IPS-NIHi7 (cell line): ENCODE measurements around the gene OXER1.
"Not testable (repeated sequence)": the region's sequence is repeated elsewhere in the genome, so short reads cannot be mapped to it uniquely, and the experiment has no call there.

Experiments used
- DNase-seq: peaks from one replicate; pipeline ENCODE4 v3.0.0; 2012; ENCODE audit warnings: mixed read lengths; ENCODE audit errors: extremely low spot score

The OXER1 gene

DNA sequence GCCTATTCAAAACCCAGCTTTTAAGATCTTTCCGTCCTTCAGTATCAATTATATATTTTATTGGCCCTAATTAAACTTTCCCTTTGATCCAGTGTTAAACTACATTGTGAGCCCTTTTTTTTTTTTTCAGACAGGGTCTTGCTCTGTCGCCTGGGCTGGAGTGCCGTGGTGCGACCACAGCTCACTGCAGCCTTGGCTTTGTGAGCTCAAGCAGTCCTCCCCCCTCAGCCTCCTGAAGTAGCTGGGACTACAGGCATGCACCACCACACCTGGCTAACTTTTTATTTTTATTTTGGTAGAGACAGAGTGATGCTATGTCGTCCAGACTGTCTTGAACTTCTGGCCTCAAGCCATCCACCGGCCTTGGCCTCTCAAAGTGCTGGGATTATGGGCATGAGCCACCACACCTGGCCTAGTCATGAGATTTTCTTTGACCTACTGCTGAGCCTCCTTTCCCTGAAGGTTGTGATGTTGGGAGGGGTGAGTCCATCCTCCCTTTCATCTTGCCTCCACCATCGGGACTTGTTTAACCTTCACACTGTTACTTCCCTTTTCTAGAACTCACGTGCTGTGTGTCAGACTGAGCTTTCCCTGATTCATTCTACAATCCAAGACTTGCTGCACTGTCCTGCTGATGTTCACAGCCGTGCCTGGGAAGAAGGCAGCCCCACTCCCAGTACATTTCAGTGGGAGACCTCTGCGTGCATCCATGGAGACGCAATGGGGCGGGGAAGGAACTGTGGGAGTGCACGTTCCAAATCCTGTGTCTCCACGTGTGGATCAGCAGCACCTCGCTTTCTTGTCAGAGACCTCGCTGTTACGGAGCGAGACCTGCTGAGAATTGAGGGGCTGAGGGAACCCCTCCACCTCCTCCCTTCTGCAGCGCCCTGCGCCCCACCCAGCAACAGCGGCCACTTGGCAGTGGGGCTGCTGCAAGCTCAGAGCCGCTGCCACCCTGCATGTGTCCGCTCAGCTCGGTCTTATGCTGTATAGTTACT, 10.8 kb downstream of the OXER1 start:
- no peak for DNase-seq

DNA sequence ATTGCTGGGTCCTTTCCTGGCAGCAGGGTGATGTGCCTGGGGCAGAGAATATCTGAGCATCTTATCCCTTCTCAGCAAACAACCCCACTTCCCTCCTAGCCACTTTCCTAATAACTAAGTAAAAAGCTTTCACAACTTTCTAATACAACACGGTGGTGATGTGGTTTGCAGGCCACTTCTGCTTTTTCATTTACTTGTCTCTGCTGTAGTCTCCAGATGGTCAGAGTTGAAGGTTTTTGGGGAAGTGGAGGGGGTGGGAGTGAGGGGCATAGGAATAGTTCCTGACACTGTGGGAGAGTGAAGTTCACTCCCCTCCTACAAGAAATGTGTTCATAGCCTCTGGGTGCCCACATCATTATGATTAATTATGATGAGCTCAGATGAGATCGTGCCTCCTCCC, 11.6 kb downstream of the OXER1 start:
- DNase-seq: no peak

DNA sequence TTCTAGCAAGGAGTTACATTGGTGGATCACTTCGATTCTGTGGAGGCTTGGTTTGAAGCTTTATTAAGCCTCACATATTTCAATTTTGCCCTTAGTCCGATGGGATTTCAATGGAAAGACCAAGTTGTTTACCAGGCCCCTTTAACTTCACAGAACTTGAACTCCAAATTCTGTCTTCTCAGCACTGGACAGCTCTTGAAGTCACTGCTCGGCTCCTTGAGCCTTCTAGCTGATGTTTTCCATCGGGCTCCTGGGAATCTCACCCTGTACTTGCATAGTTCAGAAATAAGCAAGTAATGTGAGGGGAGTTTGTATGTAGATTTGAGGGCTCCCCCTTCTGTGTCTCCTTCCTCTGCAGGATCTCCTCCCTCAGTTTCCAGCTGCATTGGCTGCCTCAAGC, 15.1 kb downstream of the OXER1 start:
- no peak for DNase-seq

DNA sequence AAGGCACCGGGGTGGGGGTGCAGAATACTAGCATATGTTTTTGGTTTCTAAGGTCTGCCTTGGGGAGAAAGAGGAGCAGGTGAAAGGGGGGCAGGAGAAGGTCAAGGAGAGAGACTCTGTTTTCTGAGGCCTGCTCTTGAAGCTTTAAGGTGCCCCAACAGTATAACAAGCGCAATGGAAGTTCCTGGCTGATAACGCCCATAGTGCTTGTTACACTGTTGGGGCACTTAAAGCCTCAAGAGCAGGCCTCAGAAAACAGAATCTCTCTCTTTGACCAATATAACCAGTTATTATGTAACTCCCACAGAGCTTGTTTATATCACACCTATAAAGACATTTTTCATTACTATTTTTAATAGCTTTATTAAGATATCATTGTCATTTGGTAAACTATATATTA, 16.5 kb downstream of the OXER1 start:
- DNase-seq: no peak

DNA sequence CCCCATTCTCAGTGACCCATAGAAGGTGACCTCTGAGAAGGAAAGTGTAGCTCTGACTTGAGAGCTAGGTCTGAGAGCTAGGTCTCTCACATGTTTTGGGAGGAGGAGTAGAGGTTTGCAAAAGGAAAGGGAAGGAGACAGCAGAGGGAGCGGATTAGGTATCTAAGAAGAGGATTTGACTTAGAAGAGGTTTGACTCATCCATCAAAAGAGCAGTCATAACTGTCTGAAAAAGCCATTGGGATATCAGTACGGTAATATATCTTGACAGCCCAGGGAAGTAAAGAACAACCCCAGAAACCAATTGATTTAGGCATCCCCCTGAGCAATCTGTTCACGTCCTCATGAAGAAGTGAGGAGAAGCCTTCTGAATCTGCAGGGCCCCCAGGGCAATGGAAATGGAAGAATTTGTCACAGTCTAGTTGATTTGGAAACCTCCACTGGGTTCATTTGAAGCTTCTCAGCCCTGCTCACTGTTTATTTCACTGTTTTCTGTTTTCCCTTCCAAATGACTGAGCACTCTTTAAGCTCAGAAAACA, 19.3 kb downstream of the OXER1 start:
- no peak for DNase-seq

DNA sequence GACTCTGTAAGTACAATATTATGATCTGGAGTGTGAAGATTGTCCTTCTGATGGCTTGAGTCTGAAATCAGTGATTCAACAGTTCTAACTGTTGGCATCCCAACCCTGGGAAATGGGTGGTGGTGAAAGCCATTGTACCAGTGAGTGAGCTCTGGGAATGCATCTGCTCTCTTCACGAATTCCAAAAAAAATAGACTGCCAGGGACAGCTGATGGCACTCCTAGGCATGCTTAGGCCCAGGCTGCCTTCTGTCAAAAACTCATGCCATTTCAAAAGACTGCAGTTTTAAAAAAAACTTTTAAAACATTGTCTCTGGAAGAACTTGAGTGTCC, 20.3 kb downstream of the OXER1 start:
- DNase-seq: no peak

DNA sequence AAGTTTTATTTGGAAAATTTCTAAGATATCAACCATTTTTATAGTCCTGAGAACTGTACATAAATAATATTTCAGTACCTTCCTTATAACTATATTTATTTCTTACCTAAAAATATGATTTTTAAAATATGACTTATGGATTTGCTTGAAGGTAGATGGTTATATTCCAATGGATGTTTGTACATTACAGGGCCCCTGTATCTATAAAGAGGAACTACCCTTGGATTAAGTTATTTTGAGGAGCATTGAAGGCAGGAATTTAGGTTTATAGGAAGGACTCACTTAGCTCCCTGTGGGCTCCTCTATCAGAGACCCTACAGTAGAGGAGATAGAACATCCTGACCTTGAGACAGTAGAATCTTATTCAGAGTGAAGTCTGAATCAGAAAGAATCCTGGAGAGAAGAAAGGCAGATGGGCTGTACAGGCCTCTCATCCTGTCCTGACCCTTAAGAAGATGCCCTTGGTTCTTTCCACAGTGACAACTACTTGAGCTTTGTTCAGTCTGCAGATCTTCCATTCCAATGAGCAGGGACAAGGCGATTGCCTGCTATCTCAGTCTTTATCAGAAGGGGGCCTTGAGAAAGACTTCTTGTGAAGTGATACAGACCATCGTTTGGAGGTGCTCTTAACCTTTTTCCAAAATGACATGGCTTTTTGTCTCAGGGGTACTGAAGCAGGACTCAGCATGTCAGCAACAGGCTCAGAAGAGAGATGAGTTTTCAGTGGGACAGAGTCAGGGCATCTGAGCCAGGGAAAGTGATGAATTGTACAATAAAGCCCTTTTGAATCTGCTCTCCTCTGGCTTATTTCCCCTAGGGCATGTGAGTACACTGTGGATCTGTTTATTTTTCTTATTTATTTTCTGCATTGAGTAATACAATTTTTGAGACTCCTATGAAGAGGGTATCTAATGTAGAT, 20.9 kb downstream of the OXER1 start:
- DNase-seq: no peak

DNA sequence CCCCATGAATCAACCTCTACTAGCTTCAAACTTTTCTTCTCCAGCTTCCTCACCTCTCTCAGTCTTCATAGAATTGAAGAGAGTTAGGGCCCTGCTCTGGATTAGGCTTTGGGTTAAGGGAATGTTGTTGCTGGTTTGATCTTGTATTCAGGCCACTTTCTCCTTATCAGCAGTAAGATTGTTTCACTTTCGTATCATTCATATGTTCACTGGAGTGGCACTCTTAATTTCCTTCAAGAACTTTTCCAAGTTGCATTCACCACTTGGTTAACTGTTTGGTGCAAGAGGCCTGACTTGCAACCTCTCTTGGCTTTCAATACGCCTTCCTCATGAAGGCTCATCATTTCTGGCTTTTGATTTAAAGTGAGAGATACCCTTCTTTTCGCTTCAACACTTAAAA, 22.8 kb downstream of the OXER1 start:
- no peak for DNase-seq

DNA sequence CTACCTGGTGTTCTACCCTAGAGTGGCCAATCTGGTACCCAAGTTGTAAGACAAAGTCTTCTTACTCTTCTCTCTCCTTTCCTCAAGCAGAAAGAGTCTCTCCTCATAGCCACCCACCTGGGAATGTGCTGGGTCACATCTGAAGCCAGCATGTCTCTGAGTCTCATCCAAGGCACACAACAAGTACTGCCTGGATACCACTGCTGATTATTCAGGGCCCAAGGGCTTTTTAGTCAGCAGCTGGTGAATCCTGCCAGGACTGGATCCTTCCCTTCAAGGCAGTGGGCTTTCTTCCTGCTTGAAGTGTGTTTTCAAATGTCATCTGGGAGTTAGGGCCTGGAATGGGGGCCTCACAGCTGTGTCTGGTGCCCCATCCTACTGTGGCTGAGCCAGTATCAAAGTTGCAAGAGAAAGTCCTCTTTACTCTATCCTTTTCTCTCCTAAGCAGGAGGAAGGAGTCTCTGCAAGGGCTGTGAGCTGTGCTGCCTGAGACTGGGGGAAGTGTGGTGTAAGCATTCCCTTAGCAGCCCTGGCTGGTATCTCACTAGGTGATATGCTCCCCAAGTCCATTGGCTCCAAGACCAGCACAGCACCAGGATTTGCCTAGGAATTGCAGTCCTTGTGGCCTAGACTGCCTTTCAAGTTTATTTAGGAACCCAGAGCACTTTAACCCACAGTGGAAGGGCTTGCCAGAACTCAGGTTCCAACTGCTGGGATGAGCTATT, 27.2 kb downstream of the OXER1 start:
- DNase-seq: no peak

DNA sequence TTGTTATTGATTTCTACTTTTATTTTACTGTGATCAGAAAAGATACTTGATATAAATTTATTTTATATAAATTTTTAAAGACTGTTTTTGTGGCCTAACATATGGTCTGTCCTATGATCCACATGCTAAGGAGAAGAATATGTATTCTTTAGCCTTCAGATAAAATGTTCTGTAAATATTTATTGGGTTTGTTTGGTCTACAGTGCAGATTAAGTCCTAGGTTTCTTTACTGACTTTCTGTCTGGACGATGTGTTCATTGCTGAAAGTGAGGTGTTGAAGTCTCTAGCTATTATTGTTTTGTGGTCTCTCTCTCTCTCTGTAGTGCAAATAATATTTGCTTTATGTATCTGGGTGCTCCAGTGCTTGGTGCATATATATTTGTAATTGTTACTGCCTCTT, 30.1 kb downstream of the OXER1 start:
- DNase-seq: no peak

DNA sequence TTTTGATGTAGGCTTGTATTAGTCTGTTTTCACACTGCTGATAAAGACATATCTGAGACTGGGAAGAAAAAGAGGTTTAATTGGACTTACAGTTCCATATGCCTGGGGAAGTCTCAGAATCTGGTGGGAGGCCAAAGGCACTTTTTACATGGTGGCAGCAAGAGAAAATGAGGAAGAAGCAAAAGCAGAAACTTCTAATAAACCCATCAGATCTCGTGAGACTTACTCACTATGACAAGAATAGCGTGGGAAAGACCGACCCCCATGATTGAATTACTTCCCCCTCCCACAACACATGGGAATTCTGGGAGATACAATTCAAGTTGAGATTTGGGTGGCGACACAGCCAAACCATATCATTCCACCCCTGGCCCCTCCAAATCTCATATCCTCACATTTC, 32.6 kb downstream of the OXER1 start:
- not testable (repeated sequence) for DNase-seq

DNA sequence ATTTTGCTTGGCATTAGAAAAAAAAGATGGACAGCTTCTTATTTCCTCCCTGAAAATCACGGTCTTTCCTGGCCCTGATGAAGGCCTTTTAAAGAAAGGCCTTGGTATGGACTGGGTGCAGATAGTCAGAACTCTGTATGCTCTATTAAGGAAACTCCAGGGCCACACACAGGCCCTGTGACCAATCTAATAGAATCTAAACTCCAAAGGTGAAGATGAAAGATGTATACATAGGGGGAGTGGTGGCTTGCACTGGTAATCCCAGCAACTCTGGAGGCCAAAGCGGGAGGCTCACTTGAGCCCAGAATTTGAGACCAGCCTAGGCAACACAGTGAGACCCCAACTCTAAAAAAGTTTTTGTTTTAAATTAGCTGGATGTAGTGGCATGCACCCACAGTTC, 37.3 kb downstream of the OXER1 start:
- no peak for DNase-seq

DNA sequence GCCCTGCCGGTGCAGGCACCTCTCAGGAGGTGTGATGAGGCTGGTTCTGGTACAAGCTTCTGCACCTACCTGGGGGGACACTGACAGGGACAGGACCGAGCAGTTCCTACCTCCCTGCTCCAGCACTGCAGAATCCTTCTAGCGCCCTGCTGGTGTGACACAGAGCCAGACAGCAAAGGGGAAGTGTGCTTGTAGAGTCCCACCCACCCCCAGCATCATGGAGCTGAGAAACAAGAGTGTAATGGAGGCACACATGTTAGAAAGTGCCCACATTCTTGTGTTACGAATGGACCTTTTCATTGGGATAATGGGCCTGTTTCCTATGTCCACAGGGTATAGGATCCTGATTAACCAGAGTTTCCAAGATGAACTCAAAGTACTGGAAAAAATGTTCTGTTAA, 38.3 kb downstream of the OXER1 start:
- DNase-seq: no peak

DNA sequence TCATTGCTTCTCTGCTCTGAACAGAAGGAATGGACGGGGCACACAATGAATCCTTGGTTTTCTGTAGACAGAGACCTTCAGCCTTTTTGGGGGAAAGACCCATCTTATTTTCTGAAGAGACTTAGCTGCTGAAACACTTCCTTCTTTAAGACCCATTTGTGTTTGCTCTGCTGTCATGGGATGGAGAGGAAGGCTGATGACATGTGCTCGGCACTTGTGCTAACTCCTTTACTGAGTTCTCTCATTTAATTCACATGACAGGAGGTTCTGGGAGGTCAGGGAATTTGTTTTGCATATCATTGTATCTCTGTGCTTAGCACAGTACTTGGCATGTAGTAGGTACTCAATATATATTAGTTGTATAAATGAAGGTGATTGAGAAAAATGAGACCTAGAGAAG, 39.0 kb downstream of the OXER1 start:
- DNase-seq: no peak

DNA sequence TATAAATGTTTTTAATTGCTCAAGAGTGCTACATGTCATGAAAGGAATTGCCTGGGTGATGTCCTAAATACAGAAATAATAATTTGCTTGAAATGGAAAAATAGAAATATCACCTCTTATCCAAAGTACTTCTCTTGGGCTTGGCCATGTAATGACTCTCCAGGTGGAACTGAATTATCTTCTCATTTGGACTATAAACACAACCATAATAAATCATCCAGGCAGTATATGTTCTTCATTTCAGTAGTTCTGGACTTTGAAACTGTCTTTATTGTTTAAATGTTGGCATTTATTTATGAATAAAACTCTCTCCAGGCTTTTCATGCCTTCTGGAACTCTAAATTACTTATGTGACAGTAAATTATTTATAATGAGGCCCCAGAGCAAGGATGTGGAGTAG, 40.5 kb downstream of the OXER1 start:
- no peak for DNase-seq

DNA sequence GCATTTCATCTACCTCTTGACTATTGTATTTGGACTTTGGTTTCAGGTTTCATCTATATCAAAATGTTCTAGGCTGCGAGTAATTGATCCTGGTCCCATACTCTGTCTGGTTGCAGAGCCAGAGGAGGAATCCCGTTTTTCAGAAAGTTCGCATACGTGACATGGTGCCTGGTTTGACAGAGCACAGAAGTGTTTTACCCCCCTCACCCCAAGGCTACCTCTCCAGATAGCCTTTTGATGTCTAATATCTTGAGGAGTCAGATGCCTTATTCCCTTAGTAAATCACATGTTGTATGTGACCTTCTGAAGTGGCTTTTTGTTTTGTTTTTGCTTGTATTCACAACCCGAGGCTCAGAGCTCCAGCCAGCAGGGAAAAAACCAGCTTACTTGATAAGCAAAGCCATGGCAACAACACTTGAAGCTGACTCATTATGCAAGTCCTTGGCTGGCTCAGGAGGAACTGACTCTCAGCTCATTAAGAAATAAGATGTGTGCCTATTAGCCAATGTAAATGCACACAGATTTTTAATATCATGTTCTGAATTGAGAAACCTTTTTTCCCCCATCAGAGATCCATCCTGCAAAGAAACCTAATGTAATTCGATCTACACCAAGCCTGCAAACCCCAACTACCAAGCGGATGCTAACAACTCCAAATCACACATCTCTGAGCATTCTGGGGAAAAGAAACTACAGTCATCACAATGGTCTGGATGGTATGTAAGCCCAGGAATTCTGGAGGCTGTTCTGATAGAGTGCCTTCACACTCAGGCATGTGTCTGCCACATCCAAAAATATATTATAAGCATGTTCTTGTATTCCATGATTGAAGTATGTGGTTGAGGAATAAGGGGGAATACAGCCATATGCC, 41.4 kb downstream of the OXER1 start:
- peak; percentile 44 for DNase-seq

DNA sequence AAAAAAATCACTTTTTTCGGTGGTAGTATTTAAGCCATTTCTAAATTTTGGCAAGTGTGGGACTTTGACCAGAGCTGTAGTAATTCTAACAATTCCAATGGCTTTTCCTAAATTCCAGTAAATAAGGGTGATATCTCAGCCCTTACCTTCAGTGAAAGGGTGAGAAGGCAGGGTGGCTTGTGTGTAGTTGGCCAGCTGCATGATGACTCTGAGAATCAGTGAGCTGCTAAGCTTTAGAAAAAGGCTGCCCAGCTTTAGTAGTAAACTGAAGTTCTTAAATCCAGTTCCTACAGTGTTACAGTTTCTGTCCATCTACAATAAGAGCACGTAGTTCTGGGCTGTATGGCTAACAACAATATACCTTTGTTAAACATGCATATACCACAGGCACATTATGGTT, 42.0 kb downstream of the OXER1 start:
- no peak for DNase-seq

DNA sequence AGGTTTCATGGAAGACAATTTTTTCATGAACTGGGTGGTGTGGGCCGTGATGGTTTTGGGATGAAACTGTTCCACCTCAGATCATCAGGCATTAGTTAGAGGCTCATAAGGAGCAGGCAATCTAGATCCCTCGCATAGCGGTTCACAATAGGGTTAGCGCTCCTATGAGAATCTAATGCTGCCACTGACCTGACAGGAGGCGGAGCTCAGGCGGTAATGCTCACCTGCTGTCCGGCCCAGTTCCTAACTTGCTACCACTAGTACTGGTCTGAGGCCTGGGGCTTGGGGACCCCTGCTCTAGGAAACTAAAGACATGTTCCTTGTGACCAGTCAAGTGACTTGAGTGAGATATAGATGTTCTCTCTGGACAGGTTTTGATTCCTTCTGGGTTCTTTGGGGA, 49.2 kb downstream of the OXER1 start:
- DNase-seq: no peak

DNA sequence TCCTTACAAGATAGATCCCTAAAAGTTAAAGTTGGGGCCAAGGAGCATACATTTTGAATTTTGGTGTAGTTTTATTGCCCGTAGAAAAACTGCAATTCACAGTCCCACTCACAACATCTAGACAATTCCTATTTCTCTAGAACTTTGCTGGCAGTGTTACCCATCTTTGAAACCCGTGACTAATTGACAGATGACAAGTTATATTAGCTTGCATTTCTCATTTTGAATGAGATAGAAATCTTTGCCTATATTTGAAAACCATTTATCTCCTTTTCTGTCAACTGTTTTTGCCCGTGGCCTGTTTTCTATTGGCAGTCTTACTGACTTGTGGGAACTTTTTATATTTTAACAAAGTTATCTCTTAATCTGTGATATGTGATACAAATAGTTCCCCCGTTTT, 50.0 kb downstream of the OXER1 start:
- DNase-seq: no peak

DNA sequence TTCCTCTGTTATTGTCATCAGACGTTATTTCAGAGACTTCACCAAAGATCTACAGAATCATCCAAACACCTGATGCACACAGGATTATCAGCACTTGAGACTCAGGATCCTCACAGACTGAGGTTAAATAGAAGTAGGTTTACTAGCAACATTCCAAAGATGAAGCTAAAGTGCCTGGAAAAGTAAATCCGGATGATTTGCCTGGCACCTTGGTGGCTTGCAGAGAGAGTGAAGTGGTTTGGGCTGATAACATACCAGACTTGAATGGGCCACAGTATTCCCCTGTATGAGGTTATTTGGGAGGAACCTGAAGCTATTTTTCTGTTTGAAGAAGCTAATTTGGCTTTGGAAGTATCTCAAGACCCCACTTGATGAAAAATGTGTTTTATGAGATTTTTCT, 51.0 kb downstream of the OXER1 start:
- DNase-seq: no peak
